OCI-LY1 (cell line): ENCODE data around the gene ZNF101.

Source experiments
- EZH2 ChIP-seq: fragments of 200-600 bp; sonication (generic), shearing (Covaris generic); IDR thresholded peaks from 2 replicates; pipeline ENCODE4 v1.8.0; 2017; ENCODE audit warnings: borderline replicate concordance, mixed run types, mild to moderate bottlenecking, antibody characterized with exemption, low read length, moderate library complexity, mixed read lengths
- TF ChIP-seq, protein P1 (sequence below): fragments of 200-600 bp; sonication (generic), shearing (Covaris generic); IDR thresholded peaks from 2 replicates; pipeline ENCODE4 v1.5.1; 2017; ENCODE audit warnings: mild to moderate bottlenecking, antibody characterized with exemption, low read length, moderate library complexity, mixed read lengths

- TF ChIP-seq, protein P1, sequence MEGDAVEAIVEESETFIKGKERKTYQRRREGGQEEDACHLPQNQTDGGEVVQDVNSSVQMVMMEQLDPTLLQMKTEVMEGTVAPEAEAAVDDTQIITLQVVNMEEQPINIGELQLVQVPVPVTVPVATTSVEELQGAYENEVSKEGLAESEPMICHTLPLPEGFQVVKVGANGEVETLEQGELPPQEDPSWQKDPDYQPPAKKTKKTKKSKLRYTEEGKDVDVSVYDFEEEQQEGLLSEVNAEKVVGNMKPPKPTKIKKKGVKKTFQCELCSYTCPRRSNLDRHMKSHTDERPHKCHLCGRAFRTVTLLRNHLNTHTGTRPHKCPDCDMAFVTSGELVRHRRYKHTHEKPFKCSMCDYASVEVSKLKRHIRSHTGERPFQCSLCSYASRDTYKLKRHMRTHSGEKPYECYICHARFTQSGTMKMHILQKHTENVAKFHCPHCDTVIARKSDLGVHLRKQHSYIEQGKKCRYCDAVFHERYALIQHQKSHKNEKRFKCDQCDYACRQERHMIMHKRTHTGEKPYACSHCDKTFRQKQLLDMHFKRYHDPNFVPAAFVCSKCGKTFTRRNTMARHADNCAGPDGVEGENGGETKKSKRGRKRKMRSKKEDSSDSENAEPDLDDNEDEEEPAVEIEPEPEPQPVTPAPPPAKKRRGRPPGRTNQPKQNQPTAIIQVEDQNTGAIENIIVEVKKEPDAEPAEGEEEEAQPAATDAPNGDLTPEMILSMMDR, result no peak
- no peak for TF ChIP-seq EZH2
Observed at GRCh38 chr19:19679176-19680073, 10.8 kb downstream of the ZNF101 start.
